Measurements from ENCODE around the gene IZUMO1R. TPM values are rescaled to one million over a fixed set of nuclear protein-coding genes. Genes with fewer than 3 reads are reported as not detected.

Gene IZUMO1R
- total RNA-seq, 1 experiment from 2014 or later: not detected

DNA sequence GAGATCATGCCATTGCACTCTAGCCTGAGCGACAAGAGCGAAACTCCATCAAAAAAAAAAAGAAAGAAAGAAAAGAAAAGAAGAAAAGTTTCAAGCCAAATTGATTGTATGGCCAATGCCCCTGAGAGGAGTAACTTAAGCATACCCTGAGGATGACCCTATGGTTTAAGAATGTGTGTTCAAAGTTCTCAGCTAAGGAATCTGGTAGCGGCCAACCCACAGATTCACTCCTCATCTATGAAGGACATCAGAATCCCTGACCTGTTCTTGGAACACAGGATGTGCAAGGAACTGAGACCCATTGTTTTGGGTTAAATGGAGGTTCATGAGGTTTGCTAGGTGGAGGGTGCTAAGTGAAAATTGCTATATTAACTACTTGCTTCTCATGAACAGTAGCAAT, 18.1 kb downstream of the IZUMO1R start:
- H3K27me3 ChIP-seq (replicated peaks; ENCODE audit: insufficient read depth, low read depth, low read length, poor library complexity): peaks cover 10% of the 10 kb centered on the region
- H3K27ac ChIP-seq (ENCODE audit: low read depth, low read length, poor library complexity, severe bottlenecking): no peak overlapping the region
- H3K9me3 ChIP-seq (ENCODE audit: low read depth, low read length, poor library complexity, severe bottlenecking): no peaks in the 10 kb centered on the region
- intact Hi-C loops (cut with micrococcal nuclease; ENCODE audit: unreplicated experiment): no loop called here
- no peak overlapping the region for H3K4me3 ChIP-seq (ENCODE audit: low read depth, low read length, poor library complexity, severe bottlenecking)
- CTCF ChIA-PET: no interaction called here
- H3K36me3 ChIP-seq (ENCODE audit: insufficient read depth, low read length, poor library complexity, severe bottlenecking): no peaks in the 10 kb centered on the region
- no TSS peak for BruUV-seq (replicated peaks)
- no peaks in the 10 kb centered on the region for H3K4me1 ChIP-seq (ENCODE audit: insufficient read depth, low read length, poor library complexity, severe bottlenecking)
- TF ChIP-seq, protein P1, sequence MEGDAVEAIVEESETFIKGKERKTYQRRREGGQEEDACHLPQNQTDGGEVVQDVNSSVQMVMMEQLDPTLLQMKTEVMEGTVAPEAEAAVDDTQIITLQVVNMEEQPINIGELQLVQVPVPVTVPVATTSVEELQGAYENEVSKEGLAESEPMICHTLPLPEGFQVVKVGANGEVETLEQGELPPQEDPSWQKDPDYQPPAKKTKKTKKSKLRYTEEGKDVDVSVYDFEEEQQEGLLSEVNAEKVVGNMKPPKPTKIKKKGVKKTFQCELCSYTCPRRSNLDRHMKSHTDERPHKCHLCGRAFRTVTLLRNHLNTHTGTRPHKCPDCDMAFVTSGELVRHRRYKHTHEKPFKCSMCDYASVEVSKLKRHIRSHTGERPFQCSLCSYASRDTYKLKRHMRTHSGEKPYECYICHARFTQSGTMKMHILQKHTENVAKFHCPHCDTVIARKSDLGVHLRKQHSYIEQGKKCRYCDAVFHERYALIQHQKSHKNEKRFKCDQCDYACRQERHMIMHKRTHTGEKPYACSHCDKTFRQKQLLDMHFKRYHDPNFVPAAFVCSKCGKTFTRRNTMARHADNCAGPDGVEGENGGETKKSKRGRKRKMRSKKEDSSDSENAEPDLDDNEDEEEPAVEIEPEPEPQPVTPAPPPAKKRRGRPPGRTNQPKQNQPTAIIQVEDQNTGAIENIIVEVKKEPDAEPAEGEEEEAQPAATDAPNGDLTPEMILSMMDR (conservative IDR thresholded peaks at IDR 0.05; ENCODE audit: low read depth, low read length): no peak
- TF ChIP-seq EZH2 (IDR thresholded peaks at IDR 0.05; ENCODE audit: borderline replicate concordance, low read depth, low read length, poor library complexity, severe bottlenecking): no peak
- no peak for DNase-seq (ENCODE audit: low spot score)
- POLR2A ChIA-PET (ENCODE audit: low non-redundant PET): no interaction called here

DNA sequence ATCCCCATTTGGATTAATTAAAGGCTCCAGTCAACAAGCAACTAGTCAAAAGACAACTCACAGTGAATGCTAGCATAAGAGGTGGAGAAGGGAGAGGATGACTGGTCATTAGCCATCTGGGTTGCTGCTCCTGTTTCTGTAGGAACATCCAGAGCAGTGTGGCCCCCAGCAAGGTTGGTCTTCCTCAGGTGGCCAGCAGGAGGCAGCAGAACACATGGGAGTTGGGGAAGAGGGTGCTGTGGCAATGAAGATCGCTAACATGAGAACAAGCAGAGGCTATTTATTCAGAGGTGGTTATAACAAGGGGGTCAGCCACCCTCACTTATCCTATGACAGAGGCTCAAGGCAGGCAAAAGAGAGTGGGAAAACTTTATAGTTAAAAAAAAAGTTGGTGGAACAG, 21.3 kb downstream of the IZUMO1R start:
- peak; percentile 64 for DNase-seq (ENCODE audit: low spot score)
- TF ChIP-seq, protein P1 (conservative IDR thresholded peaks at IDR 0.05; ENCODE audit: low read depth, low read length): peak; percentile 76
- no peak for TF ChIP-seq EZH2 (IDR thresholded peaks at IDR 0.05; ENCODE audit: borderline replicate concordance, low read depth, low read length, poor library complexity, severe bottlenecking)
- ChIA-PET POLR2A (ENCODE audit: low non-redundant PET) (no interaction called here), CTCF (interaction anchor here (1.2 kb wide), 1 partner anchor 92 kb away, joined by 3 read pairs; no protein-coding TSS in a partner anchor)
- Histone ChIP-seq H3K9me3 (ENCODE audit: low read depth, low read length, poor library complexity, severe bottlenecking) (no peaks in the 10 kb centered on the region), H3K36me3 (ENCODE audit: insufficient read depth, low read length, poor library complexity, severe bottlenecking) (no peaks in the 10 kb centered on the region), H3K27me3 (replicated peaks; ENCODE audit: insufficient read depth, low read depth, low read length, poor library complexity) (peaks cover 10% of the 10 kb centered on the region), H3K4me3 (ENCODE audit: low read depth, low read length, poor library complexity, severe bottlenecking) (no peak overlapping the region), H3K4me1 (ENCODE audit: insufficient read depth, low read length, poor library complexity, severe bottlenecking) (no peaks in the 10 kb centered on the region), H3K27ac (ENCODE audit: low read depth, low read length, poor library complexity, severe bottlenecking) (no peak overlapping the region)
- no TSS peak for BruUV-seq (replicated peaks)
- intact Hi-C loops (cut with micrococcal nuclease; ENCODE audit: unreplicated experiment): loop anchor here (5.0 kb wide), 1 partner anchor 177 kb away; no protein-coding TSS in a partner anchor

DNA sequence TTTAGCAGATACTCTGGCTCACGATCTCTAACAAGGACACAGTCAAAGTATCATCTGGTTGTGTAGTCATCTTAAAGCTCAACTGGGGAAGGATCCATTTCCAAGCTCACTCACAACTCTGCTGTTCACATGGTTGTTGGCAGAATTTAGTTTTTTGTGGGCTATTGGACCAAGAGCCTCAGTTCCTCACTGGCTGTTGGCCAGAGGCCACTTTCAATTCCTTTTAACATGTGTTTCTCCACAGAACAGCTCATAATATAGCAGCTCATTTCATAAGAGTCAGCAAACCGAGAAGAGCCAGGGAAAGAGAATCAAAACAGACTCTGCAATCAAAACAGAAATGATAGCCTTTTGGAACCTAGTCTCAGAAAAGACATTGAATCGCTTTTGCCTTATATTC, 22.6 kb downstream of the IZUMO1R start:
- POLR2A ChIA-PET (ENCODE audit: low non-redundant PET): interaction anchor here (0.7 kb wide), 1 partner anchor 311 kb away, joined by 3 read pairs; no protein-coding TSS in a partner anchor

More for the DNA sequence above, 22.6 kb downstream of the IZUMO1R start:
- H3K4me1 ChIP-seq (ENCODE audit: insufficient read depth, low read length, poor library complexity, severe bottlenecking): no peaks in the 10 kb centered on the region
- BruUV-seq (replicated peaks): no TSS peak
- H3K27ac ChIP-seq (ENCODE audit: low read depth, low read length, poor library complexity, severe bottlenecking): no peak overlapping the region
- H3K4me3 ChIP-seq (ENCODE audit: low read depth, low read length, poor library complexity, severe bottlenecking): no peak overlapping the region
- peaks cover 10% of the 10 kb centered on the region for H3K27me3 ChIP-seq (replicated peaks; ENCODE audit: insufficient read depth, low read depth, low read length, poor library complexity)
- no peaks in the 10 kb centered on the region for H3K9me3 ChIP-seq (ENCODE audit: low read depth, low read length, poor library complexity, severe bottlenecking)
- no peaks in the 10 kb centered on the region for H3K36me3 ChIP-seq (ENCODE audit: insufficient read depth, low read length, poor library complexity, severe bottlenecking)
- CTCF ChIA-PET: no interaction called here
- DNase-seq (ENCODE audit: low spot score): no peak
- TF ChIP-seq, protein P1 (conservative IDR thresholded peaks at IDR 0.05; ENCODE audit: low read depth, low read length): no peak
- no peak for TF ChIP-seq EZH2 (IDR thresholded peaks at IDR 0.05; ENCODE audit: borderline replicate concordance, low read depth, low read length, poor library complexity, severe bottlenecking)
- intact Hi-C loops (cut with micrococcal nuclease; ENCODE audit: unreplicated experiment): loop anchor here (5.0 kb wide), 1 partner anchor 175 kb away; no protein-coding TSS in a partner anchor
